ENCODE measurements around the gene CCNC. TPM values are rescaled to one million over a fixed set of nuclear protein-coding genes. Genes with fewer than 3 reads are reported as not detected.

The CCNC gene
- total and polyA plus RNA-seq, 2 of the 13 experiments (the other 11 are each of a cell fraction or from before 2014, with no cell fraction given): 69.6 to 141 TPM

DNA sequence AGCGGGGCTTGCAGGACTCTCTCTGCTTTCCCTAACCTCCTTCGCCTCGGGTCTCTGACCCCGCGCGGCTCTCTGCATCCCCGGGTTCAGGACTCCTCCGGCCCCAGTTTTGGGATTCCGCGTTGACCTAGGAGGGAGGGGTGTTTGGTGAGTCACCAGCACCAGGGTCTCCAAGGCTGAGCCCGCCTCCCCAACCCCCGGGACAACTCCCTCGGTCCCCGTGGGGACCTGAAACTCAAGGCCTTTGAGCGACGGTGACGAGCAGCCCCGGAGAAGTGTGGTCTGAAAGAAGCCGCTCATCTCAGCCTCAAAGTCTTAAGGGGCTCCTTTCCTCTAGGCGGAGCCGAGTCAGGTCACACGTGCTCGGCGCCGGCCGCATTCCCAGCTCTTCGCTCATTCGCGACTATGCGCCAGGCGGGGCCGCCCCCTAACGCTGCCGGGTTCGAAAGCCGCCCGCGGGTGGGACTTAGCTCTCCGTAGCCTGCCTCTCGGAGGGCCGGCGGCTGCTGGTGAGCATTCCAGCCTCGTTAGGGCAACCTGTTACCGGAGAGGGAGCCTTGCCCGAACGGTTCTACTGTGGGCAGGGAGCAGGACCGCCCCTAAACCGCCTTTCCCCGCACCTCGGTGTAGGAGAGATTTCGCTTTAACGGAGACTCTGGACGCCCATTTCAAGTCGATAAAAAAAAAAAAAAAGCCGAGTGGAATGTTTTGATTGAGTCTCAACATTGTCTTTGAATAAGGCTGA is 35.1 kb upstream of the CCNC start (continued):
- TF ChIP-seq ZNF562 (CRISPR knock-in tag; IDR thresholded peaks at IDR 0.05; ENCODE audit: borderline replicate concordance): no peak
- TF ChIP-seq ZNF430 (CRISPR knock-in tag; IDR thresholded peaks at IDR 0.05): no peak; the same call in 1 of the 2 replicates
- no peak for TF ChIP-seq ZNF614 (CRISPR knock-in tag; IDR thresholded peaks at IDR 0.05; ENCODE audit: borderline replicate concordance)
- no peak for TF ChIP-seq ZFP82 (CRISPR knock-in tag; IDR thresholded peaks at IDR 0.05; ENCODE audit: borderline replicate concordance)
- no peak for TF ChIP-seq ZNF251 (CRISPR knock-in tag; IDR thresholded peaks at IDR 0.05)
- TF ChIP-seq SNRNP70 (IDR thresholded peaks at IDR 0.05; ENCODE audit: low read depth, low read length): no peak
- no peak for TF ChIP-seq NFKBIZ (CRISPR knock-in tag; IDR thresholded peaks at IDR 0.05)
- TF ChIP-seq, protein P1, sequence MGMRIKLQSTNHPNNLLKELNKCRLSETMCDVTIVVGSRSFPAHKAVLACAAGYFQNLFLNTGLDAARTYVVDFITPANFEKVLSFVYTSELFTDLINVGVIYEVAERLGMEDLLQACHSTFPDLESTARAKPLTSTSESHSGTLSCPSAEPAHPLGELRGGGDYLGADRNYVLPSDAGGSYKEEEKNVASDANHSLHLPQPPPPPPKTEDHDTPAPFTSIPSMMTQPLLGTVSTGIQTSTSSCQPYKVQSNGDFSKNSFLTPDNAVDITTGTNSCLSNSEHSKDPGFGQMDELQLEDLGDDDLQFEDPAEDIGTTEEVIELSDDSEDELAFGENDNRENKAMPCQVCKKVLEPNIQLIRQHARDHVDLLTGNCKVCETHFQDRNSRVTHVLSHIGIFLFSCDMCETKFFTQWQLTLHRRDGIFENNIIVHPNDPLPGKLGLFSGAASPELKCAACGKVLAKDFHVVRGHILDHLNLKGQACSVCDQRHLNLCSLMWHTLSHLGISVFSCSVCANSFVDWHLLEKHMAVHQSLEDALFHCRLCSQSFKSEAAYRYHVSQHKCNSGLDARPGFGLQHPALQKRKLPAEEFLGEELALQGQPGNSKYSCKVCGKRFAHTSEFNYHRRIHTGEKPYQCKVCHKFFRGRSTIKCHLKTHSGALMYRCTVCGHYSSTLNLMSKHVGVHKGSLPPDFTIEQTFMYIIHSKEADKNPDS (CRISPR knock-in tag; IDR thresholded peaks at IDR 0.05): no peak
- no peak for TF ChIP-seq SIN3A (IDR thresholded peaks at IDR 0.05; ENCODE audit: borderline replicate concordance, low read depth, low read length)
- no peak for TF ChIP-seq ZNF205 (CRISPR knock-in tag; IDR thresholded peaks at IDR 0.05)
- no peak for TF ChIP-seq MYNN (CRISPR knock-in tag; IDR thresholded peaks at IDR 0.05; ENCODE audit: low read depth)
- no peak for TF ChIP-seq PRPF4 (IDR thresholded peaks at IDR 0.05; ENCODE audit: low read depth, low read length, poor library complexity, severe bottlenecking)
- no peak for TF ChIP-seq SMYD3 (CRISPR knock-in tag; IDR thresholded peaks at IDR 0.05)
- no peak for TF ChIP-seq ZNF615 (CRISPR knock-in tag; IDR thresholded peaks at IDR 0.05; ENCODE audit: borderline replicate concordance)
- no peak for TF ChIP-seq ISX (CRISPR knock-in tag; conservative IDR thresholded peaks at IDR 0.05)
- TF ChIP-seq ADNP (CRISPR knock-in tag; IDR thresholded peaks at IDR 0.05): no peak
- no peak for TF ChIP-seq MIER2 (CRISPR knock-in tag; IDR thresholded peaks at IDR 0.05)
- TF ChIP-seq CENPT (CRISPR knock-in tag; IDR thresholded peaks at IDR 0.05; ENCODE audit: low read depth): no peak
- no peak for TF ChIP-seq NFATC3 (CRISPR knock-in tag; IDR thresholded peaks at IDR 0.05)
- no peak for TF ChIP-seq ZNF747 (CRISPR knock-in tag; IDR thresholded peaks at IDR 0.05; ENCODE audit: borderline replicate concordance)
- peak; percentile 19; the same call in 1 of the 2 replicates for TF ChIP-seq RXRB (CRISPR knock-in tag; IDR thresholded peaks at IDR 0.05; ENCODE audit: borderline replicate concordance)
- no peak for TF ChIP-seq CBX2 (IDR thresholded peaks at IDR 0.05; ENCODE audit: low read depth, low read length)
- peak; percentile 82; the same call in 1 of the 2 replicates for TF ChIP-seq CBX2 (CRISPR knock-in tag; IDR thresholded peaks at IDR 0.05; ENCODE audit: low read depth)
- TF ChIP-seq KLF15 (CRISPR knock-in tag; IDR thresholded peaks at IDR 0.05; ENCODE audit: borderline replicate concordance): no peak
- TF ChIP-seq MTF2 (CRISPR knock-in tag; IDR thresholded peaks at IDR 0.05; ENCODE audit: borderline replicate concordance): peak; percentile 68; the same call in 1 of the 2 replicates
- no peak for TF ChIP-seq ZNF598 (CRISPR knock-in tag; IDR thresholded peaks at IDR 0.05; ENCODE audit: borderline replicate concordance)
- TF ChIP-seq TRIM24 (CRISPR knock-in tag; IDR thresholded peaks at IDR 0.05): no peak
